GM12872 (cell line): ENCODE data around the gene CYB561.

ENCODE experiments used
- CTCF ChIP-seq: IDR thresholded peaks from 3 replicates; pipeline ENCODE4 v1.5.1; 2011; ENCODE audit warnings: low read depth, mild to moderate bottlenecking, low read length, moderate library complexity; ENCODE audit not compliant: insufficient read depth

CYB561 gene

GRCh38 chr17:63440127-63440769 is 5.9 kb downstream of the CYB561 start:
- no peak for TF ChIP-seq CTCF

- TF ChIP-seq CTCF: no peak
Observed at GRCh38 chr17:63439687-63440086, 6.4 kb downstream of the CYB561 start.

DNA sequence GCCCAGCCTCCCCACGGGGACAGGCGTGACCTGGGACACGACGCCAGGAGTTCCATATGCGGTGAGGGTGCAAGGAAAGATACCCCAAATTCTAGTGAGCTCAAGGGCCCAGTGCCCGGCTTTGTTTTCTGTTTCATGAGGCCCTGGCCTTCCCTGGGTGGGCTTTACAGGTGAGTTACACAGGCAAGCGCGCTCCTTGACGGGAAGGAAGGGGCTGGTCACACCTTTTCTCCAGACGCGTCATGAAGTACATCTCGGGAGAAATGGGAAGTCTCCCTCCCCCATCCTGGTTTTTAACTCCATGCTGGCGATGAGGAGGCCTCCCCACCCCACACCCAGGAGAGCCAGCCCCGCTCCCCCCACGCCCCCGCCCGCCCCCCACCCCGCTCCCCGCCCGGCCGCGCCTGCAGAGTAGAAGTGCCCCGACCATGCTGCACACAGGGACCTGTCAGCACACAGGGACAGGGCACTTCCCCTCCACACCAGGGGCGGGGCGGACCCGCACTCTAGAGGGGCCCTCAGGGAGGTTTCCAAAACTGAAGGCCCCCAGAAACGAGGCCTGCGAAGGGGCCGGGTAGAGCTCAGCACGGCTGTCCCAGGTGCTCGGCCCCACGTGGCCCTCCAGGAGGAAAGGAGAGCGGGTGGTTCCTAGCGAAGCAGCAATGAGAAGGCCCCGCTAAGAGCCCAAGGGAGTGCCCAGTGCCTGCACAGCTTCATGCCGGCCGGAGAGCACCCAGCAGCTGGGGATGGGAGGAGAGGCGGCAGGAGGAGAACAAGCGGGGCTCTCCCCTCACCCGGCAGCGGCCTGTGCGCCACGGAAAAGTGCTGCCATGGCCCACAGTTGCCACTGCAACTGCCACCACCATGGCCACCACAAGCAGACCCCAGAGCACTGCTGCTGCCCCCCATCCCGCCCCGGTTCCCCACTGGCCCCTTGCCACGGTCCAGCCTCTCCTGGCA is 7.7 kb downstream of the CYB561 start:
- no peak for TF ChIP-seq CTCF

DNA sequence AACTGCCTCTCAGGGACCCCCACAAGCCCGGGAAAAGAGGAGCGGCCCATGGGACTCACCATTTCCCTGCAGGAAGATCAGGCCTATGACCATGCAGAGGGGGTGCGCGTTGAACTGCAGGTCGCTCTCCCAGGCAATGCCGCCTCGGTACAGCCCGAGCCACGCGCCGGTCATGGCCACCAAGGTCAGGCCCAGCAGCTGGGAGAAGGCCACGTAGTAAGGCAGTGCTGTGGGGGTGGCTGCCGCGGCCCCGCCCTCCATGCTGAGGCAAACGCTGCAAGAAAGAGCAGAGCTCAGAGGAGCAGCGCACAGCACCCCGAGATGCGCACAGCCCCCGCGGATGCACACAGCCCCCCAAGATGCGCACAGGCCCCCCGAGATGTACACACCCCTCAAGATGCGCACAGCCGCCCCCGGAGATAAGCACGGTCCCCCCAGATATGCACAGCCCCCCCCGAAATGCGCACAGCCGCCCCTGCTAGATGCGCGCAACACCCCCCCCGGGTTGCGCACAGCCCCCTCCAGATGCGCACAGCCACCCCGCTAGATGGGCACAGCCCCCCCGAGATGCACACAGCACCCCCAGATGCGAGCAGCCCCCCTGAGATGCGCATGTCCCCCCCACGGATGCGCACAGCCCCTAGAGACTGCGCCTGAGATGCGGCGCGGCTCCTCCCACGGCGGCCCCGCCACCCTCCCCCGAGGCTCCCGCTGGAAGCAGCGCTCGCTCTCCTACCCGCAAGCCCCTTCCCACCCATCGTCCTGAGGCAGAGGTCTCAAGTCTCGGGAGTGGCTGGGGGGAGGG is 8.6 kb downstream of the CYB561 start:
- no peak for TF ChIP-seq CTCF

DNA sequence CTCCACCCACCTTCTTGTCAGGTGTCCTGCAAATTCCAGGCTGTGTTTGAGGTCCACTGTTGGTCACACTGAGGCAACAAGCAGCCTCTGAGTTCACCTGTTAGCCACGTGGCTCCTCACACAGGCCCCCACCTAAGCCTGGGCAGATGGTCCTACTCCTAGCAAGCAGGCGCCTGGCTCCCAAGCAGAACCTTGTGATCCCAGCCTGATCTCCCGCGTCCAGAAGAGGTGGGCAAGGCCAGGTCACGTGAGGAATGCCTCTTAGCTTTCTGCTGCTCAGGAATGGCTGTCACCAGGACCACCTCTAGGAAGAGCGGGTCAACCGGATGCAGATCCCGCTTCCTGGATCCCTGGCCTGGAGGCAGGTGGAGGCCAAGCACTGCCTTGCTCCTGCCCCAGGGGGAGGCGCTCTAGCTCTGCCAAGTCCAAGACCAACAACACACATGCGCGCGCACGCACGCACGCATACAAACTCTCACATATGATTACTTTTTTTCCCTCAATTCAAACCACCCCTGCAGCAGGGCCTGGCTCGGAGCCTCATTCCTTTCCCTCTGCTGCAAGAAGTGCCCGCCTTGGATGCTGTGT is 9.5 kb downstream of the CYB561 start:
- no peak for TF ChIP-seq CTCF

GRCh38 chr17:63435681-63436522 is 10.2 kb downstream of the CYB561 start:
- TF ChIP-seq CTCF: peak; percentile 40; the same call in 2 of the 3 replicates
